Calu3 (cell line): ENCODE results near the gene AFAP1. TPM values are rescaled to one million over a fixed set of nuclear protein-coding genes. Genes with fewer than 3 reads are reported as not detected.

Experiments used
- BruUV-seq: library from RNA; stranded (reverse); fragments of 400-500 nt; replicated peaks from 2 replicates; lab custom pipeline; 2021; lab: Mats Ljungman, UMichigan
- CTCF ChIA-PET: fragments of 300-600 bp; sonication (Branson Sonifier 250); formaldehyde crosslinking; loops from one replicate; lab custom pipeline; 2022; ENCODE audit warnings: antibody characterized with exemption; lab: Charles Lee
- DNase-seq: peaks from one replicate; pipeline ENCODE4 v3.0.0; 2022
- H3K27ac Mint-ChIP-seq: one replicate; pipeline ENCODE4 v1.8.0; 2022; ENCODE audit warnings: mixed read lengths; ENCODE audit not compliant: unreplicated experiment
- H3K27me3 Mint-ChIP-seq: one replicate; pipeline ENCODE4 v1.8.0; 2022; ENCODE audit warnings: mixed read lengths; ENCODE audit not compliant: unreplicated experiment
- H3K36me3 Mint-ChIP-seq: one replicate; pipeline ENCODE4 v1.8.0; 2022; ENCODE audit warnings: mild to moderate bottlenecking, moderate library complexity, mixed read lengths; ENCODE audit not compliant: insufficient read depth, unreplicated experiment
- H3K4me1 Mint-ChIP-seq: one replicate; pipeline ENCODE4 v1.8.0; 2022; ENCODE audit warnings: mild to moderate bottlenecking, low read depth, mixed read lengths; ENCODE audit not compliant: unreplicated experiment
- H3K4me3 Mint-ChIP-seq: one replicate; pipeline ENCODE4 v1.8.0; 2022; ENCODE audit warnings: mild to moderate bottlenecking, low read depth, moderate library complexity, mixed read lengths; ENCODE audit not compliant: unreplicated experiment
- H3K9me3 Mint-ChIP-seq: one replicate; pipeline ENCODE4 v1.8.0; 2022; ENCODE audit warnings: low read depth, mixed read lengths; ENCODE audit not compliant: unreplicated experiment
- intact Hi-C: fragments of 100-400 bp; cut with micrococcal nuclease; formaldehyde crosslinking; loops from one replicate; pipeline ENCODE4 v1.10.0; 2022; ENCODE audit not compliant: unreplicated experiment
- total RNA-seq: library from RNA; stranded (reverse); gene quantifications from 2 replicates; pipeline ENCODE4 v1.2.3, GENCODE V29; 2022
- TF ChIP-seq, protein P1 (sequence below): fragments of 200-600 bp; IDR thresholded peaks from one replicate; pipeline ENCODE4 v1.8.0; 2022; ENCODE audit warnings: antibody characterized with exemption; ENCODE audit not compliant: unreplicated experiment

Gene AFAP1
- total RNA-seq, 1 experiment from 2014 or later: 40.1 TPM

- peaks cover 42% of the 10 kb centered on the region for H3K4me1 Mint-ChIP-seq
- CTCF ChIA-PET: interaction anchor here (1.0 to 1.2 kb wide), 2 partner anchors 10 to 180 kb away, joined by 3 read pairs; no protein-coding TSS in a partner anchor
- no peak overlapping the region for H3K27ac Mint-ChIP-seq
Observed at GRCh38 chr4:7981738-7982394, 42.2 kb upstream of the AFAP1 start.

GRCh38 chr4:7980036-7980435, 40.4 kb upstream of the AFAP1 start:
- TF ChIP-seq, protein P1, sequence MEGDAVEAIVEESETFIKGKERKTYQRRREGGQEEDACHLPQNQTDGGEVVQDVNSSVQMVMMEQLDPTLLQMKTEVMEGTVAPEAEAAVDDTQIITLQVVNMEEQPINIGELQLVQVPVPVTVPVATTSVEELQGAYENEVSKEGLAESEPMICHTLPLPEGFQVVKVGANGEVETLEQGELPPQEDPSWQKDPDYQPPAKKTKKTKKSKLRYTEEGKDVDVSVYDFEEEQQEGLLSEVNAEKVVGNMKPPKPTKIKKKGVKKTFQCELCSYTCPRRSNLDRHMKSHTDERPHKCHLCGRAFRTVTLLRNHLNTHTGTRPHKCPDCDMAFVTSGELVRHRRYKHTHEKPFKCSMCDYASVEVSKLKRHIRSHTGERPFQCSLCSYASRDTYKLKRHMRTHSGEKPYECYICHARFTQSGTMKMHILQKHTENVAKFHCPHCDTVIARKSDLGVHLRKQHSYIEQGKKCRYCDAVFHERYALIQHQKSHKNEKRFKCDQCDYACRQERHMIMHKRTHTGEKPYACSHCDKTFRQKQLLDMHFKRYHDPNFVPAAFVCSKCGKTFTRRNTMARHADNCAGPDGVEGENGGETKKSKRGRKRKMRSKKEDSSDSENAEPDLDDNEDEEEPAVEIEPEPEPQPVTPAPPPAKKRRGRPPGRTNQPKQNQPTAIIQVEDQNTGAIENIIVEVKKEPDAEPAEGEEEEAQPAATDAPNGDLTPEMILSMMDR: no peak
- CTCF ChIA-PET: no interaction called here

More at GRCh38 chr4:7981738-7982394, 42.2 kb upstream of the AFAP1 start:
- H3K4me3 Mint-ChIP-seq: no peak overlapping the region
- H3K27me3 Mint-ChIP-seq: no peaks in the 10 kb centered on the region
- H3K36me3 Mint-ChIP-seq: peaks cover 6% of the 10 kb centered on the region
- DNase-seq: peak; percentile 31
- BruUV-seq: no TSS peak
- TF ChIP-seq, protein P1: no peak
- no peaks in the 10 kb centered on the region for H3K9me3 Mint-ChIP-seq
- intact Hi-C loops: no loop called here

DNA sequence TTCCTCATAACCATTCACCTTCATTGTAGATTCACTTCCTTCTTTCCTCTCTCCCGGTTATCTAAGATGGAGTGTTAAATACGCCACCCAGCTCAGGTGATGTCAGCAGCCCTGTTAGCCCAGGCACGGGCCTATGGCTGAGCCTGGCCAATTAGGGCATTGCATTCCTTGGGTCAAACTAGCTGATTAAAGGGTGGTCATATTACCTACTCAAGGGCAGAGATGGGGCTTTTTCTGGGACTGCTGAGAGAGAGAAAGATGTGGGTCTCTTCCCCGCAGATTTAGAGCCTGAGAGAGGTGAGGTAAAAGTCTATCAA, 39.9 kb upstream of the AFAP1 start:
- Mint-ChIP-seq H3K27ac (peak overlapping the region; percentile 79), H3K36me3 (peaks cover 17% of the 10 kb centered on the region), H3K4me1 (peaks cover 52% of the 10 kb centered on the region), H3K9me3 (no peaks in the 10 kb centered on the region), H3K4me3 (no peak overlapping the region), H3K27me3 (no peaks in the 10 kb centered on the region)
- BruUV-seq: no TSS peak
- TF ChIP-seq, protein P1: no peak
- intact Hi-C loops: no loop called here
- no peak for DNase-seq
- CTCF ChIA-PET: no interaction called here

More at GRCh38 chr4:7980036-7980435, 40.4 kb upstream of the AFAP1 start:
- no peak for DNase-seq
- intact Hi-C loops: no loop called here
- Mint-ChIP-seq H3K4me3 (no peak overlapping the region), H3K4me1 (peaks cover 52% of the 10 kb centered on the region), H3K9me3 (no peaks in the 10 kb centered on the region), H3K27me3 (no peaks in the 10 kb centered on the region), H3K36me3 (peaks cover 17% of the 10 kb centered on the region), H3K27ac (peak overlapping the region; percentile 79)
- BruUV-seq: no TSS peak

GRCh38 chr4:7978907-7979651, 39.4 kb upstream of the AFAP1 start:
- TF ChIP-seq, protein P1: no peak
- intact Hi-C loops: no loop called here
- Mint-ChIP-seq H3K9me3 (no peaks in the 10 kb centered on the region), H3K36me3 (peaks cover 16% of the 10 kb centered on the region), H3K4me3 (no peak overlapping the region), H3K27me3 (no peaks in the 10 kb centered on the region), H3K27ac (peak overlapping the region; percentile 79), H3K4me1 (peaks cover 52% of the 10 kb centered on the region)
- DNase-seq: no peak
- CTCF ChIA-PET: interaction anchor here (1.0 to 1.5 kb wide), 5 partner anchors 9 to 174 kb away, joined by 3 to 5 read pairs (median 4); partner anchors contain the start of gene AFAP1
- no TSS peak for BruUV-seq
